GM19023 (cell line): Measurements from ENCODE around the gene UVSSA.
"Not testable (repeated sequence)": the region's sequence is repeated elsewhere in the genome, so short reads cannot be mapped to it uniquely, and the experiment has no call there.

Experiments used
- ATAC-seq: cut with Tn5 transposase; IDR thresholded peaks from one replicate; pipeline ENCODE4 v1.9.1; 2021; ENCODE audit warnings: mild to moderate bottlenecking, moderate library complexity; ENCODE audit not compliant: unreplicated experiment

Gene UVSSA

DNA sequence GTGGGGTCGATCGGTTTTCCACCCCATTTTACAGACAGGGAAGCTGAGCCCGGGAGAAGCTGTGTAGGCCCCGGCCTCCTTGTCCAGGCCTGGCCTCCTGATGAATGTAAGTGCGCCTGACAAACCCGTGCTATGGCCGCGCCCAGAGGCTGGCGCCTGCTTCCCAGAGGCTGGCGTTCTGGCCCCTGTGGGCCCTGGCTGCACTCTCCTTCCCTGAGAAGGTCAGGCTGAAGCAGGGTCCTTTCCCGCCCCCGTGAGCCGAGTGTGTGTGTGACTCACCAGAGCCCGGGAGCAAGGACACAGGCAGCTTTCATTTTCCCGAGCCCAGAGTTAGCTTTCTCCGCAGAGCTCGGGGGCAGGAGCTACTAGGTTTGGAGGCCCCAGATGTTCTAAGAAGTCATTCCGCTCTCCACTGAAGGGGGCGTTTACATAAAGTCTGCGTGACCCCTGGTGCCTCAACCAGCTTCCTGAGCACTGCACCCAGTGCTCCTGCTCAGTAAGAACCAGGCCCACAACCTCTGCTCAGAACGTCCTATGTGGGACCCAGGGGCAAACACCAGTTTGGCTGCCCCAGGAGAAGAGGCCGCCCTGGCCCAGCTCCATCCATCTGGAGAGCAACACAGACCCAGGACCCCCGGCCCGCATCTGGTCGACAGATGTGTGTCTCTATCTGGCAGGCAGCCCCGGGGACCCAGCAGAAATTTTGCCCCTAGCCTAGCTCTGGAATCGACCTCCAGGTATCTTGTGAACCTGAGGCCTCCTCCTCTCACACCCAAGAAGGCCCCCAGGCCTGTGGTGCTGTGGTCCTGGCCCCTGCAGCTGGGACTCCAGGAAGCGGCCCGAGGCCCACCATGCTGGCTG is 13.6 kb downstream of the UVSSA start:
- no peak for ATAC-seq

DNA sequence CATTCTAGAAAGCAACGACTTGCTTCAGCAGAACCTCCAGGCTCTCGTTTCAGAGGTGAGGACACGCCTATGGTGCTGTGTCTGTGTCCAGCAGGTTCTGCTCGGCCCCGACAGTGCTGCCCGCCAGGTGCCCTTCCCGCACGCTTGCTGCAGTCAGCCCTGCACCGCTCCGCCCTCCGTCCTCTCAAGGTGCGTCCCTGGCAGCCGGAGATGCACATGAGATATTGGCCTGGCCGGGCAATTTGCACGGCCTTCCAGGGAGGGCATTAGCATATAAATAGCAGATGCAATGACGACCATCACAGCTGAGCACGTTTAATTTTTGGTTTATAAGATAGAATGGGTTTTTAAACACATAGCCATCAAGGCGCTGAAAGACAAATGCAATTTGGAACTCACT is 14.4 kb downstream of the UVSSA start:
- no peak for ATAC-seq

DNA sequence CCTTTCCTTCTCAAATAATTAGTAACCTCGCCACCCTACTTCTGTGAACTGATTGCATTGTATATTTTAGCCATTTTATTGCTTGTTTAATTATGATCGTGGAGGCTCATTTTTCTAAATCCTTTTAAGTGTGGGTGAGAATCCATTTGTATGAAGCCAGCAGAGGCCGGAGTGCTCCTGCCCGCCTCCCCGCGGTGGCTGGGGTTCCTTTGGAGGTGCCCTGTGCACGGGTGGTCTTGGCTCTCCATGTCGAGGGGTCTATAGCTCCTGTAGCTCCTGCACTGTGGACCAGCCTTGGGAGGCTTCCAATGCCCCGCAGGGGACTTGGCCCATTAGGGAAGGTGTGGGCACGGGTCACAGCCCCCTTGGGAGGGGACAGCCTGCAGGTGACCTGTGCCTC is 15.0 kb downstream of the UVSSA start:
- no peak for ATAC-seq

DNA sequence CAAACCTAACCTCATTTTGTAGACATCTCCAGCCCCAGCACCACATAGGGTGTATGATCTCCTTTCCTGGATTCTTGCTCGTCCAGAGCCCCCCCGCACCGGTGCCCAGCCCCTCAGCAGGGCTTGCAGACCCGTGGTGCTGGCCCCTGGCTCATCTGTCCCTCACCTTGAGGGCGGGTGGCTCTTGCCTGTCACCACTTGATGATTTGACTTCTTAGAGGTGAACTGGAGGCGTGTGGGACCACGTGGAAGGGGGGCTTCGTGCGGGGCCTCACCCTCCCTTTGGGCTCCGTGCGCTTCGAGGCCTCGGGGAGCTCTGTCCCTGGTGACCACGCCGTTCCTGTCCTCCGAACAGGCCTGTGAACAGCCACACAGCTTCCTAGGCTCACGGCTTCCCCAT is 15.5 kb downstream of the UVSSA start:
- no peak for ATAC-seq

DNA sequence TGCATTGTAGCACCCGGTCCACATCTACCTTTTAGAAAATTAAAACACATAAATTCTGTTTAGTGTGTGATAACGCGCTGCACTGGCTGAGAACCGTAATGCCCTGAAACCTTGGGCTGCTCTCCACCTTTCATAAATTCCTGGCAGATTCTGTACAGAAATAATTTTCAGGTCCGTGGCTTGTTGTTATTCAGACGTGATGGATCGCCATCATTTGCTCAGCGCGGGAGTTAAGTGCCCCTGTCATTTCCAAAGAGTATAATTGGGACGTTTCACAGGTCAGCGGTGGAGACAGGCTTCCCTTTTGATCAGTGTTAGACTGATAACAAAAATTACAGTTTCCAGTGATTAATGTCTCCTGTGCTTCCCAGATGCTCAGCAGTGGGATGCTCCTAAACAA is 16.5 kb downstream of the UVSSA start:
- ATAC-seq = no peak

DNA sequence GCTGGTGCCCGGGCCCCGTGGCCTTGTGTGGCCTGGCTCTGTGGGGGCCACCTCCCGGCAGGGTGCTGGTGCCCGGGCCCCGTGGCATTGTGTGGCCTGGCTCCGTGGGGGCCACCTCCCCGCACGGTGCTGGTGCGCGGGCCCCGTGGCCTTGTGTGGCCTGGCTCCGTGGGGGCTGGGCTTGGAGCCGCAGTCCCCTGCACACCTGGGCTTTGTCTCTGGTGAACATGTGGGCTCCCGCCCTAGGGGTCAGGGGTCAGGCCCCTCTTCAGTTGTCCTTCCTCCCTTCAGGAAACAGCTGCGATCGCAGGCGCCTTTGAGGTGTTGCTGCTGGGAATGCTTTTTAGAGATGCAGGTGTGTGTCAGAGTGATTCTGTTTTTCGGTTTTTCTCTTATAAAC is 17.2 kb downstream of the UVSSA start:
- ATAC-seq = no peak

DNA sequence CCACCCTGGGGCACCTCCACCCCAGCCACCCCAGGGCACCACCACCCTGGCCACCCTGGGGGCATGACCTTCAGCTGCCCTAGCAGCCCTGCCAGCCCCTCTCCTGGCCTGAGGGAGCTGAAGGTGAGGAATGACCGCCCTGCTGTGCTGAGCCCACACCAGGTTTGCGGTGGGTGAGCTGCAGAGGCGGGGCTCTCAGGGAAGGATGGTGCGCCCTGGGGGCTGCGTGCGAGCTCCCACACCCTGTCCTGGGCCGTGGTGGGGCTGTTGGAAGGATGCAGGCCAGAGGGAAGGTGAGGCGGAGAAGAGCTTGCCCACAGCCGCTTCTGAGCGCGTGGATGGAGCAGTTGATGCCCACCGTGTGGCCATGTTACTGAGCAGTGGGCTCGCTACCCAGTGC is 17.7 kb downstream of the UVSSA start:
- ATAC-seq = no peak

DNA sequence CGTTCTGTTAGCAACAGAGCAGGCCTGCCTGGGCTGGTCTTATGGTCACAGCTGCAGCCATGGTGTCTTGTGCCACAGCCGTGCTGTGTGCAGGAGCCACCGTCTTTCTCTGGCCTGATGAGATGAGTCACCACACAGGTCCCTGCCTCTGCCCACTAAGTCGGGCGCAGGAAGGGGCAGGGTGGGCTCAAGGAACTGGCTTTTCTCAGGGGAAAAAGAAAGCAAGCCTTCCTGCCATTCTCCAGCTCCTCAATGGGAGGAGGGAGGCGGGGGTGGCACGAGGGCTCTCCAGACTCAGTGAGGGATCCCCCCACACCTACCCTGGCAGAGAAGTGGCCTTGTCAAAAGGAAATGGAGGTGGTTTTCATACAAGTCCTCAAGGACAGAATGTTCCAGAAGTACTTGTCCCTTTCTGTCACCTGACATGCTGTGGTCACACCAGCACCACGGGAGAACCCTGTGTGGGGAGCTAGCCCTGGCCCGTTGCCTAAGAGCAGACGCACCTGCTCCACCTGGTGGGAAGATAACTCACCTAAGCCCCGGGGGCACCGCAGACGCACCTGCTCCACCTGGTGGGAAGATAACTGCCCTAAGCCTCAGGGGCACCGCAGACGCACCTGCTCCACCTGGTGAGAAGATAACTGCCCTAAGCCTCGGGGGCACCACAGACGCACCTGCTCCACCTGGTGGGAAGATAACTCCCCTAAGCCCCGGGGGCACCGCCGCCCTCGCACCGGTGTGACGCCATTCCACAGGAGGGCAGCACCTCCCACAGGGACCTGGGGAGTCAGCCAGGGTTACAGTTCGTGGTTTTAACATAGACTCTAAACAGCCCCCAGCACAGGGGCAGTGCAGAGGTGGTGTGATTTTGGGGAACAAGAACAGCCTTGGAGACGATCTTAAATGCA is 18.5 kb downstream of the UVSSA start:
- no peak for ATAC-seq

DNA sequence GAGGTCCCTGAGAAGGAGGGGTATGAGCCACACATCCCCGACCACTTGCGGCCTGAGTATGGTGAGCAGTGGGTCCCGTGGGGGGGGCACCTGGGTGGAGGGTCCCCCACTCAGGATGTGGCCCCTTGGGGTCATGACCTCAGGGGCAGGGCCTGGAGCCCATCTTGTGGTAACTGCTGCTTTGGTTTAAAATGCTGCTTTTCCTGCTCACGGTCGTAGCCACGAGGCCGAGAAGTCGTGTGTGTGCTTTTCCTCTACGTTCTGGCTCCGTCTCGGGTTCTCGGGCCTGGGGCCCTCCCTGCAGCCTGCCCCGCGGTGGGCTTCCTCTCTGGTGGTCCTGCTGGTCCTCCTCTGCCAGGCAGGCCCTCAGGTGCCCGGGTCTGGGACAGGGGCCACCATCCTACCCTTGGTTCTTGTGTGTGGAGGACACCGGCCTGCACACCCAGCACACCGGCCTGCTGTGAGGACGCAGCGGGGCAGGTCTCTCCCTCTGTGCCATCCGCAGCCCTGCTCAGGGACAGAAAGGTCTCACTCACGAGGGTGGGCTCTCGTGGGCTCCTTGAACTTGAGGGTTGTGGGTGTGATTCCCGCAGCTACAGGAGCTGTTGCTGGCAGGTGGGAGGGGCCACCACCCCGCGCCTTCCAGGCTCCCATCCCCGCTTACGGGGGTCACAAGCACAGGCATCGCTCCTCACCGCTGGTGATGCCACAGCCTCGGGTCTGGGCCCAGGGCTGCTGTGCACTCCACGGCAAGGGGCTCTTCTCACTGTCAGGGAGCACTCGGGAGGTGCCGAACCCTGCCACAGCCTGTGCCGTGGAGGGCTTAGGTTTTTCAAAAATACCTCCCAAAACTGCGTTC is 19.6 kb downstream of the UVSSA start:
- no peak for ATAC-seq

DNA sequence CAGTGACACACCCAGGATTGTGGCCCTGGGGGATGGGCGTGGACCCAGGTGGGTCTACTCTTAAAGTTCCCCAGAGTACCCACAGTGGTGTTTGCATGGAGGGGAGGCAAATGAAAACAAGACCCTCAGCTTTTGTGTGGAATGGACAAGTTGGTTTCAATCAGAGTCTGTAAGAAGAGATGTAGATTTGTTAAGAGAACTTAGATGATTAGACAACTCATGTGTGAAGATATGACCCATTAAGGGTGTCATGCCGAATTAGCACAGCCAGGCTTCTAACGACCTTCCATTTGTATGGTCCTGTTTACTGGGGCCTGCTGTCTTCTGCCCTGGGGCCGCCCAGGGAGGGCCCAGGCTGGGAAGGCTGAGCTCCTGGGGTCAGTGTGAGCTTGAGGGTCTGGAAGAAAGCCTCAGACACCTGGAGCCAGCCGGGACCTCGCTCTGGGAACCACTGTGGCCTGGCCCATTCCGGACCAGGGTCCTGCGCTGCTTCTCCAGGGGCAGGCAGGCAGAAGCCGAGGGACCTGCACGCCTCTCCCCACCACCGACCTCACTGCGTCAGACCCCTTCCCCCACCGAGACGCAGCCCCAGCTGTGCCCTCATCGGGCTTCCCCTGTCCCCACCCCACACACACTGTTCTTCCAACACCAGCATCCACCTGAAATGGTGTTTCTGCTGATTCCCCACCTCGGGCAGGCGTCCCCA is 20.4 kb downstream of the UVSSA start:
- no peak for ATAC-seq

DNA sequence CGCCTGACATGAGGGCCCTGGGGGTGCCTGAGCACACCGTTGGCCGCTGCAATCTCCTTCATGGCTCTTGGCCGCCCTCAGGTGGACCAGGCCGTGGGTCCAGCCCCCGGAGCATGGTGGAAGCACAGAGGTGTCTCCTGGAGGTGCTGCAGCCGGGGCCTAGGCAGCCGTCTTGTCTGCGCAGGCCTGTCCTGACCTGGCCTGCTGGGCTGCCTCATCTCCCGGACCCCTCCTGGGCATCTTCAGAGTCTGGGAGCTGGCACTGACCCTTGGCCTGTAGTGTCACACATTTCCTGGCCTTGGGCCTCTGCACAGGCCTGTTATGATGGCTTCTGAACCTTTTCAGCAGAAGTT is 20.9 kb downstream of the UVSSA start:
- no peak for ATAC-seq

DNA sequence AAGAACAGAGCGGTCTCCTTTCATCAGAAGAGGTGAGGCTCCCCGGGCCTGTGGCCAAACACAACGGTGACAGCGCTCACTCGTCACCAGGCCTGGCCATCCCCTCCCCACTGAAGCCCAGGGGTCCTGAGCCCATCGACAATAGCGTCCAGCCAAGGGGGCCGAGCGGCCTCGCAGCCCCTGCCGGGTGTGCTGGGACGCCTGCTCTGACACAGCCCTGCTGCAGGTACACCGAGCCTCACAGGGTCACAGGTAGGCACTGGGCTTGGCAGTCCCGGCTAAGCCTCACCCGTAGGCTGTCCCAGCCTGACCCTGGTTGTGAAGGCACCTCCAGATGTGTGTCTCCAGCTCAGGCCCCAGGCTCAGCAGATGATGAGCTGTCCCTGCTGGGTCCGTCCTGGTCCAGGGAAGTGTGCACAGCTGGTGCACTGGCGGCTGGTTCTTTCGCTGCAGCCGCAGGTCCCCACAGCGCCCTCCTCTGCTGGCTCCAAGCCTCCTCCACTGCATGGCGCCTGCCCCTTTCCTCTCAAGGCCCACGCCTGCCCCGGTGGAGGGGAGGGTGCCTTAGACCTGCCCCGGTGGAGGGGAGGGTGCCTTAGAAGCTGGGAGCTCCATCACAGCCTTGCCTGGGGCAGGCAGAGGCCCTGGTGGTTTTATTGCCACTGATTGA is 21.5 kb downstream of the UVSSA start:
- ATAC-seq = no peak

DNA sequence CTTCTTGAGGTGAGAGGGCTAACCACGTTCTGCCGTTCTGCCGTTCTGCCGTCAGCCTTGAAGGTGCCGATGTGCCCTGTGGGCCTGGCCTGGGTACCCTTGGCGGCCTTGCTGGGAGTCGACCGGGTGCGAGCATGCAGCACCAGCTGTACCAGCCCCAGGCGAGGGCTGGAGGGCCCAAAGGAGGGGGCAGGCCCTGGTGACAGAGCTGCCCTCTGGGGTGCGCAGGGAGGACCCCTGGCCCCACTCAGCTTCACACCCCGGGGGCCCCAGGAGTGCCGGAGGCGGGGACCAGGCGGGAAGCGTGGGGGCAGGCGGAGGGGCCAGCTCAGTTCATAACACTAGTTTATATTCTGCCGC is 22.1 kb downstream of the UVSSA start:
- ATAC-seq = no peak

DNA sequence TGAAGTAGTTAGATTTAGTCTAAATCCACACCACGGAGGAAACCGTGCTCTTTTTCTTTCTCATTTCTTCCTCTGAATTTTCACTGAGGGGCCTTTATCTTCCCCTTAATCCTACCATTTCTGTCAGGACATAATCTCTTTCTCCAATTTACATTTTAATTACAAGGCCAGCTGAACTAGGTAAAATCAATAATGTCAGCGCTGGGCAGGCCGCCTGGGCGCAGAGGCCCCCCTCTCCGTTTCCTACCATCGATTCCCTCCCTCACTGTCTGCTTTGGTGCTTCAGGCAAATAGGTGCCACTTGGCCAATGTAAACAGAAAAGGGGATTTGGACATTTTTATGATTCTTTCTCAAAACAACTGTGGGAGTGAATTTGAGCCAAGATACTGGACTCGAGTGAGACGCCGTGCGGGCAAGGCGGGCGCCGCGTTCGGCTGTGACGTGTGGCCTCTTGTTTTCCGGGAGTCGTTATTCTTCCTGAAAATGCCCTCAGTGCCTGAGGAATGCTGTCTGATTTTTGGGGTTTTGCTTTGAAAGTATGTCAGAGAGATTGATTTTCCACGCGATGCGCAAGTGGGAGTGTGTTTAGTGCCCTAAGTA is 22.6 kb downstream of the UVSSA start:
- no peak for ATAC-seq

DNA sequence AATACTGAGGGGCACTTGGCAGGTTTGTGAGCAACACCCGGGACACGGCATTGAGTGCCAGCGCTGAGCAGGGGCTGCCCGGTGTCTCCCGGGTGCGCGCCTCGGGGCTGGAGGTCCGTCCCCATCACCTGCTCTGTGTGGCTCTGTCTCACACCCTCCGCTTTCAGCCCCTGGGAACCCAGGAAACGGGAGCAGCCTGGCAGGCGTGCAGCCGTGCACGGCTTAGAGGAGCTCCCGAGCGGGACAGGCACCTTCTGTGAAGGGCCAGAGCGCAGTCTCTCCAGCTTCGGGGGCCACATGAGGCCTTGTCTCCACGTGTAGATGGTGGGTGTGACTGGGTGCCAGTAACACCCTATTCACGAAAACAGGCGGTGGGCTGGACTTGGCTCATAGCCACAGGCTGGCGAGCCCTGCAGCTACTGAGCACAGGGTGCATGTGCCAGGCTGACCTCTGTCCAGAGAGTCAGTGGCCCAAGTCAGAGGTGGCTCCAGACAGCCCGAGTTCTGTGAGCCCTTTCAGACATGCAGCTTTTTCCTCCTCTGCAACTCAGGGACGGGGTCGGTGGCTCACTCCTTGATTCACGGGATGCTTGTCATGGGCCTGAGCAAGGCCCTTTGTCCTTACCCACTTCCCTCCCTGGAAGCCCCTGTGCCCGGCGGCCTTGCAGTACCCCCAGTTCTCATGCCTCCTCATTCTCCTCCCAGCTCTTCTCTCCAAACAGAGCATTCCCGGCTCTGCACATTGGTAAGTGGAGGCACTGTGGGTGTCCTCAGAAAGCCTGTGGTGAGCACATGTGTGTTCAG is 23.5 kb downstream of the UVSSA start:
- no peak for ATAC-seq

DNA sequence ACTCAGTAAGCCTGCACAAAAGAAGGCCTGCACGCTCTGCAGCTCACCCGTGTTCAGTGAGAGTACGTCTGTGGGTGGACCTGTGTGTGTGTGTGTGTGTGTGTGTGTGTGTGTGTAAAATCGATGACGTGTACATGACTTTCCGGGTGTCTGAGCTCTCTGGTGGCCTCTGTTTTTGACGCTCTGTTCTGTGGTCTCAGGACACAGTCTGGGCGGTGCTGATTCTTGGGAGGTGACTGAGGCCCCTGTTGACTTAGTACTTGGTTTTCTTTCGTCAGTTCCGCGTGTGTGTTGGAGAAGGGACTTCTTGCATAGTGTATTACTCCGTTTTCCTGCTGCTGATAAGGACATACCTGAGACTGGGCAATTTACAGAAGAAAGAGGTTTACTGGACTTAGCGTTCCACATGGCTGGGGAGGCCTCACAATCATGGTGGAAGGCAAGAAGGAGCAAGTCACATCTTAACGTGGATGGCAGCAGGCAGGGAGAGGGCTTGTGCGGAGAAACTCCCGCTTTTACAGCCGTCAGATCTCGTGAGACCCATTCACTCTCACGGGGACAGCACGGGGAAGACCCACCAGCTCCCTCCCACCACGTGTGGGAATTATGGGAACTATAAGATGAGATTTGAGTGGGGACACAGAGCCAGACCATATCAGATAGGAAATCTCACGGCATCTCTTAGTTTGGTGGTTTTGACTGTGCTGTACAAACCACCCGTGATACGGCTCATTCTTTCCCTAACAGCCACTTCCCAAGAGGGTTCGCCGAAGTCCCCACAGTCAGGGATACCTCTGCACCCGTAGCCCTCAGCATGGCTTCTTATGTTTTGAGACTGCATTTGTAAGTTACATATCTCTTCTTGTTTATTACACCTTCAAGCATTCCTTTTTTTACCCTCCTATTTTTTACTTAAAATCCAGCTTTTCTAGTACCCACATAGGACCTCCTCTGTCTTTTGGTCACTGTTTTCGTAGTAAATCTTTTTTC is 24.5 kb downstream of the UVSSA start:
- no peak for ATAC-seq

DNA sequence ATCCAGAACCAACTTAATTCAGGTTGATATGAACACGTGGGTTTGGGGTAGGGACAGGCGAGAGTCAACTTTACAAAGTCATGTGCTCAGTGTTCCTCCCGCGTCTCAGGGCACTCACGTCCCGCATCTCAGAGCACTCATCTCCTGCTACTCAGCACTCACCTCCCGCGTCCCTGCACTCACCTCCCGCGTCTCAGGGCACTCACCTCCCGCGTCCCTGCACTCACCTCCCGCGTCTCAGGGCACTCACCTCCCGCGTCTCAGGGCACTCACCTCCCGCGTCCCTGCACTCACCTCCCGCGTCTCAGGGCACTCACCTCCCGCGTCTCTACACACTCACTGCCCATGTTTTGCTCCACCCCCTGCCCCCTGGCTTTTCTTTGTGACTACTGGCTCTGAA is 25.6 kb downstream of the UVSSA start:
- not testable (repeated sequence) for ATAC-seq
